GM12891 (cell line): ENCODE measurements around the gene ZNF581.

Source experiments
- PAX5 ChIP-seq: IDR thresholded peaks from 2 replicates; pipeline ENCODE4 v1.6.1; 2011; ENCODE audit warnings: low read length, moderate library complexity, mild to moderate bottlenecking; ENCODE audit not compliant: insufficient read depth, severe bottlenecking
- POLR2A ChIP-seq: IDR thresholded peaks from 2 replicates; pipeline ENCODE4 v1.6.1; 2011; ENCODE audit warnings: low read depth, low read length, control low read depth
- POLR2AphosphoS5 ChIP-seq: IDR thresholded peaks from 2 replicates; pipeline ENCODE4 v1.6.1; 2011; ENCODE audit warnings: low read depth, low read length, control low read depth
- POU2F2 ChIP-seq: IDR thresholded peaks from 2 replicates; pipeline ENCODE4 v1.6.1; 2011; ENCODE audit warnings: low read depth, mild to moderate bottlenecking, control low read depth, low read length, moderate library complexity

DNA sequence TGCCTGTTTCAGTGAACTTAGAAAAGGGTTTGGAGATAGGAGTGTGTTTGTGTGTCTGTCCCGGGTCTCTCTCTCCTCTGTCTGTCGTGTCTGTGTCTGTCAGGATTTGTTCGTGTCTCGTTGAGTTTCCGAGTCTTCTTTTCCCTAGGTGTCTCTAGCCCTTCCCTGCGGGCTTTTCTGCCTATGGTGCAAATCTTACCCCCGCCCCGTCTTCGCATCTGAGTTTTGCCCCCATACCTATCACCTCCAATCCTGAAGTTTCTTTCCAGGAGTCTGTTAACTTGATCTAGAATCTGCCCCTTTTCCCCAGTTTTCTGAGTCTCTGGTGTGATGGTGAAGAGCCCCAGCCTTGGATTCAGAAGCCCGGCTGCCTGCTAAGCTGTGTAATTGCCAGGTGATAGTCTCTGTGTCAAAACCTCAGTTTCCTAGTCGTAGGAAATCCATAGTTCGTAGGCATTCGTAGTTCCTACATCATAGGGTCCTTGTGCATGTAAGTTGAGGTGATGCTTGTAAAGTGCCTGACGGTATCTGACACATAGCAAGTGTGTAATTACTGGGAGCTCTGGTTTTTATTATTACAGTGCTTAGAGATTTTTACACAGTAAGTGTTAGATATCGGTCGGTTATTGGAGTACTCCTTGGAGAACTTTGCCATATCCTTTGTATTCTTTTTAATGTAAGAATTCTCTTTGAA lies 32.4 kb downstream of the ZNF581 start:
- TF ChIP-seq POU2F2 = no peak
- no peak for TF ChIP-seq POLR2A
- no peak for TF ChIP-seq POLR2AphosphoS5
- TF ChIP-seq PAX5 = no peak
